Measurements from ENCODE around the gene CHML.

CHML gene

GRCh38 chr1:241612533-241613477 is 27.4 kb downstream of the CHML start:
- no peak for DNase-seq

GRCh38 chr1:241611736-241612135 is 28.4 kb downstream of the CHML start:
- peak; percentile 11; the same call in 1 of the 2 replicates for TF ChIP-seq CTCF (IDR thresholded peaks at IDR 0.05; ENCODE audit: low read depth, low read length)
- no peaks in the 10 kb centered on the region for H3K27me3 ChIP-seq
- H3K4me1 ChIP-seq: no peaks in the 10 kb centered on the region
- DNase-seq: no peak
- no peaks in the 10 kb centered on the region for H3K36me3 ChIP-seq
- no peak overlapping the region for H3K4me3 ChIP-seq (ENCODE audit: low read depth, low read length)
- no peaks in the 10 kb centered on the region for H3K9me3 ChIP-seq

More at GRCh38 chr1:241612533-241613477, 27.4 kb downstream of the CHML start:
- no peaks in the 10 kb centered on the region for H3K27me3 ChIP-seq
- H3K4me3 ChIP-seq (ENCODE audit: low read depth, low read length): no peak overlapping the region
- TF ChIP-seq CTCF (IDR thresholded peaks at IDR 0.05; ENCODE audit: low read depth, low read length): no peak
- no peaks in the 10 kb centered on the region for H3K36me3 ChIP-seq
- H3K9me3 ChIP-seq: no peaks in the 10 kb centered on the region
- H3K4me1 ChIP-seq: no peaks in the 10 kb centered on the region

GRCh38 chr1:241611063-241611462 is 29.1 kb downstream of the CHML start:
- TF ChIP-seq CTCF (IDR thresholded peaks at IDR 0.05; ENCODE audit: low read depth, low read length): peak; percentile 59
- DNase-seq: peak; percentile 24
- H3K36me3 ChIP-seq: no peaks in the 10 kb centered on the region
- no peaks in the 10 kb centered on the region for H3K9me3 ChIP-seq
- H3K4me1 ChIP-seq: no peaks in the 10 kb centered on the region
- H3K4me3 ChIP-seq (ENCODE audit: low read depth, low read length): no peak overlapping the region
- H3K27me3 ChIP-seq: no peaks in the 10 kb centered on the region

GRCh38 chr1:241610056-241610815 is 29.9 kb downstream of the CHML start:
- H3K9me3 ChIP-seq: no peaks in the 10 kb centered on the region
- no peaks in the 10 kb centered on the region for H3K36me3 ChIP-seq
- H3K4me3 ChIP-seq (ENCODE audit: low read depth, low read length): no peak overlapping the region
- no peak for TF ChIP-seq CTCF (IDR thresholded peaks at IDR 0.05; ENCODE audit: low read depth, low read length)
- H3K4me1 ChIP-seq: no peaks in the 10 kb centered on the region
- no peak for DNase-seq
- no peaks in the 10 kb centered on the region for H3K27me3 ChIP-seq

GRCh38 chr1:241608379-241609033 is 31.7 kb downstream of the CHML start:
- Histone ChIP-seq H3K27me3 (no peaks in the 10 kb centered on the region), H3K4me3 (ENCODE audit: low read depth, low read length) (no peak overlapping the region), H3K4me1 (no peaks in the 10 kb centered on the region), H3K9me3 (no peaks in the 10 kb centered on the region), H3K36me3 (no peaks in the 10 kb centered on the region)
- no peak for DNase-seq
- no peak for TF ChIP-seq CTCF (IDR thresholded peaks at IDR 0.05; ENCODE audit: low read depth, low read length)
